Superior temporal gyrus (tissue), 1 donor: ENCODE measurements around the gene BAG3.
"Not testable (repeated sequence)": the region's sequence is repeated elsewhere in the genome, so short reads cannot be mapped to it uniquely, and the experiment has no call there.

ENCODE experiments used
- DNase-seq: peaks from one replicate; pipeline ENCODE4 v3.0.0-alpha.2; 2016; ENCODE audit errors: extremely low spot score

The BAG3 gene

DNA sequence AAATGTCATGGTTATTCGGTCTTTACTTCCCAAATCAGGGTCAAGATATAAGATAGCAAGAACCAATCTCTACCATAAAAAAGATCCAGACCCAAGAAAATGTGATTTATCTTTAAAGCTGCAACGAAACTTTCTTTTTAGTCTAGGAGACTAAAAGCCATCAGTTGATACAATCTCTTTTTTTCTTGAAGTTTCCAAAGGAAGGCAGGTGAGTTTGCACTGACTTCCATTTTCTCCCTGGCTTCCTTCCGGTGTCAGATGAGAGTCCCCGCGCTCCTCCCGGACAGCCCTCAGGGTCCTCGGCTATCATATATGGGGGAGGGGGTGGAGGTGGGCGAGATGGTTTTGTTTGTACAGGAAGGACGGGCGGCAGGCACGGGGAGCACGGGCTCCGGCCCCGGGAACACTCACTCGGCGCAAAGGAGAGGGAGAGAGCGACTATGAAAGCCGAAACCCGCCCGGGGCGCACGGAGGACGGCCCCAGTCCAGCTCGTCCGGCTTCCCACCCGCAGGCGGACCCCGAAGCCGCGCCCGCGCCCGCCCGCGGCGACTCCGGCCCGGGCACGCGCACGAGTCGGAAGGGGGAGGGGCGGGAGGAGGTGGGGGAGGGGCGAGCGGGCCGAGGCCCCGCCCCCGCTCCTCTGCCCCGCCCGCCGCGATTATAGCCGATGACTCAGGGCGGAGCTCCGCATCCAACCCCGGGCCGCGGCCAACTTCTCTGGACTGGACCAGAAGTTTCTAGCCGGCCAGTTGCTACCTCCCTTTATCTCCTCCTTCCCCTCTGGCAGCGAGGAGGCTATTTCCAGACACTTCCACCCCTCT is at the start of gene BAG3:
BAG3 (plus strand) TSS at position 689 of the 822 bp plus-strand sequence. CDS start 296 bp downstream, outside the sequence.
- DNase-seq: peak; percentile 78

DNA sequence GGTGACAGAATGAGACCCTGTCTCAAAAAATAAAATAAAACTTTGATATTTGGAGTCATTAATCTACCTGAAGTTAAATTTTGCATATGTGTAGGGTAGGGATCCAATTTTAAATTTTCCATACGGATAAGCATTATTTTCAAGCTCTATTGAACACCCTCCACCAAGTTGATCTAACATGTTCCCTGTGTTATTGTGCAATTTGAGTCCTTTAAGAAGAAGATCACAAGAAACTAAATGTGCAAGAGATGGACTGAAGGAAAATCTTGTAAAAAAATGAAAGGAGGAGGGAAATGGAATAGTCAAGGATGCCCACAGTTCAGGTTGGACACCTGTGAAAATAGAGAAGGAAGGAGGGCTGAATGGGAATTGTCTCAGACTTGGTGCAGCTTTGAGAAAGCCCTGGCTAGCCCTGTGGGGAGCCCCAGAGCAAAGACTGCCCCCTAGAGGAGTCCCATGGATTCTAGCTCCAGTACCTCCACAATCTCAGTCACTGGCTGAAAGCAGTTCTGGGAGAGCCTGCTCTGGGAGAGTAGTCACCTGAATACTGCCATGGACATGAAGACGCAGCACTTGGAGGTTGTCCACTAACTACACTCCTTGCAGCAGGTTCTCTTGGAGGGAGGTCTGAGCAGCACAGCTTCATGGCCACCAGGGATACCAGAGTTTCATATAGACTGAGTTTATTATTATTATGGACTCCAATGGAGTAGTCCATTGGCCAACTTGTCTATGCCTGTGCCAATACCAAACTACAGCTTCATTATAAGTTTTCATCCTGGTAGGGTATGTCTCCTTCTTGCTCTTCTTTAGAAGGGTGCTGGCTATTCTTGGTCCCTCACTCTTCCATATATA is 48.7 kb upstream of the BAG3 start:
- no peak for DNase-seq

DNA sequence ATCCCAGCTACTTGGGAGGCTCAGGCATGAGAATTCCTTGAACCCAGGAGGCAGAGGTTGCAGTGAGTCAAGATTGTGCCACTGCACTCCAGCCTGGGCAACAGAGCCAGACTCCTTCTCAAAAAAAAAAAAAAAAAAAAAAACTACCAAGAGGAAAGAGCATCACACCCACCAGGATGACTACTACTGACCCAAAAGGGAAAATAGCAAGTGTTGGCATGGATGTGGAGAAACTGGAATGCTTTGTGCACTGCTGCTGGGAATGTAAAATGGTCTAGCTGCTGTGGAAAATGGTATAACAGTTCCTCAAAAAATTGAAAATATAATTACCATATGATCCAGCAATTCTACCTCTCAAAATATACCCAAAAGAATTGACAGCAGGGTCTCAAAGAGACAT is 46.7 kb upstream of the BAG3 start:
- DNase-seq: no peak

DNA sequence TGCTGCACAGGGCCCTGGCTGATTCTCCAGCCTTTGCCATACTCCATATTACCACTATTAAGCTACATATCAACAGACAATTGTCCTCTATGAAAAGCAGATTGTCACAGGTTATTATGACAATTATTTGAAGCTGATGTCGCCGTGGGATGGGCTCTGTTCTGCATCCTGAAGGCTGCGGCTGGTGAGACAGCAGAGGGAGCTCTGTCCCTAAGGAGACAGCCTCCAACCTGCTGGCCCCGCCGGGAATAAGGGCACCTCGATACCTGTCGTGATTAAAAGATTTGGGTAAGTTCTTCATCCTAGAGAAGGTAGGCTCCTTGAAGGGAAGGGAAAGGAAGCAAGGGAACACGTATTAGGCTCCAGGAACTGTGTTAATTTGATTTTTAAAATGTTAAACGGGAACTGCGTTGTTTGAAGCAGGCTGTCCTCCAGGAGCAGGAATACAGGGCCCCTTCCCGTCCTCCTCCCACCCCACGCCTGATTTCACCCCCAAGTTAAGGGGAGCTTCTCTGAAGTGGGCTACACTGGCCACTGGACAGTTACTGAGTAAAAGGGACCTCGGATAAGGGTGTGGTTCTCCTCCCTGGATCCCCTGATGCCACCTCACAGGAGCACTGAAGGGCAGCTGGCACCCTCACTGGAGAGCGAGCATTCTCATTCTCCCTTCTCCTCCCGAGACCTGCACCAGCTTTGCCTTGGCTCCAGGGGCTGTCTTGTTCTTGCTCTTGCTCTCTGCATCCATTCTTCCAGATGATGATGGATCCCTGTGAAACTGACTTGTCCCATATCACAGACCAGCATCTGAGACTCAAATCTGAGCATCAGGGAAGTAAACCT is 42.6 kb upstream of the BAG3 start:
- DNase-seq: peak; percentile 67

DNA sequence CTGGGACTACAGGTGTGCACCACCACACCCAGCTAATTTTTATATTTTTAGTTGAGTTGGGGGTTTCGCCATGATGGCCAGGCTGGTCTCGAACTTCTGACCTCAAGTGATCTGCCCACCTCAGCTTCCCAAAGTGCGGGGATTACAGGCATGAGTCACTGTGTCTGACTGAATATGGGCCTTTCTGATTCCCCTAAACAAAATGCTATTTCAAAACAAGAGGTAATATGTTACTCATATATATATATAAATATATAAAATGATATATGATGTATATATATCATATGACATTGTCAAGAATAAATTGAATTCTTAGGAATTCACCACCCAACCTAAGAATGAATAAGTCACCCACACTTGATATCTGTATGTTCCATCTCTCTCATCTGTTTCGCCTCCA is 41.7 kb upstream of the BAG3 start:
- no peak for DNase-seq

DNA sequence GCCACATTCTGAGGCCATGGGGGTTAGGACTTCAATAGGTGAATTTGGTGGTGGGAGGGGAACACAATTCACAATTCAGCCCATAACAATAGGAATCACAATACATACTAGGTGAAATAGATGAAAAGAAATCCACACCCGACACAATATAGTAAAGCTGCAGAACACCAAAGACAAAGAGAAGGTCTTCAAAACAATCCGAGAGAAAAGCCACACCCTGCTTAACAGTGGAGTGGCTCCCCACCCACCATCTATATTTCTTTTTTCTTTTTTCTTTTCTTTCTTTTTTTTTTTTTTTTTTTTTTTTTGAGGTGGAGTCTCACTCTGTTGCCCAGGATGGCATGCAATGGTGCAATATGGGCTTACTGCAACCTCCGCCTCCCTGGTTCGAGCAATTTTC is 39.7 kb upstream of the BAG3 start:
- no peak for DNase-seq

GRCh38 chr10:119613741-119614140 is 37.4 kb upstream of the BAG3 start:
- DNase-seq: no peak

- no peak for DNase-seq
These were observed 36.5 kb upstream of the BAG3 start for GRCh38 chr10:119614686-119615085.

DNA sequence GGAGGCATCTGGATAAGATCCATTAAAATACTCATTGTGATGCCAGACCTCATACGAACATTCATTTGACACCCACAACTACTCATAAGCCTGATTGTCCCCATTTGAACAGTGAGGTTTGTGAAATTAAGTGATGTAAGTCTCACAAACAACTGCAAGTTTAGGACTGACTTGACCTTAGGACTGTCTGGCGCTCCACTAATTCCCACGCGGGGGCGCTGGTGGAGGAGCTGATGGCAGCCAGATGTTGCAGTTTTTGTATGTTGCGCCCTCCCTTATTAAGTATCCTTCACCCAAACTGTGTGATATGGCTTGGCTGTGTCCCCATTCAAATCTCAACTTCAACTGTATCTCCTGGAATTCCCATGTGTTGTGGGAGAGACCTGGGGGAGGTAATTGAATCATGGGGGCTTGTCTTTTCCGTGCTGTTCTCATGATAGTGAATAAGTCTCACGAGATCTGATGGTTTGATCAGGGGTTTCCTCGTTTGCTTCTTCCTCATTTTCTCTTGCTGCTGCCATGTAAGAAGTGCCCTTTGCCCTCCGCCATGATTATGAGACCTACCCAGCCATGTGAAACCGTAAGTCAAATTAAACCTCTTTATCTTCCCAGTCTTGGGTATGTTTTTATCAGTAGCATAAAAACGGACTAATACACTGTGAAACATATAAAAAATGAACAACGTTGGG is 34.2 kb upstream of the BAG3 start:
- no peak for DNase-seq

DNA sequence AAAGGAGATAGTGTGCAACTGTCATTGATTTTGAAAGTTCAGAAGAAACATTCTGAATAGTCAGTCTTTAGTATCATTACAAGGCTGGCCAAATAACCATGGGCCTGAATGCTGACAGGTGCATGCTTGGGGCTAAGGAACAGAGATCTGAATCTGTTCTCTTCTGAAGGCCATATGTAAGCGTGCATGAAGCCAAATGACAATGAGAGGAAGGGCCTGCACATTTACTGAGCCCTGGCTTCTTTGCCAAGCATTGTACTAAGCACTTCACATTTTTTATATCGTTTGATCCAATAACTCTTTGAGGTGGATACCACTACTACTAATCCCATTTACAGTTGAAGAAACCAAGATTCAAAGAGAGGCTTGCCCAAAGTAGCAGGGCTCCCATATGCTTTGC is 32.0 kb upstream of the BAG3 start:
- no peak for DNase-seq

- DNase-seq: not testable (repeated sequence)
These were observed 31.4 kb upstream of the BAG3 start for GRCh38 chr10:119619811-119620210.

DNA sequence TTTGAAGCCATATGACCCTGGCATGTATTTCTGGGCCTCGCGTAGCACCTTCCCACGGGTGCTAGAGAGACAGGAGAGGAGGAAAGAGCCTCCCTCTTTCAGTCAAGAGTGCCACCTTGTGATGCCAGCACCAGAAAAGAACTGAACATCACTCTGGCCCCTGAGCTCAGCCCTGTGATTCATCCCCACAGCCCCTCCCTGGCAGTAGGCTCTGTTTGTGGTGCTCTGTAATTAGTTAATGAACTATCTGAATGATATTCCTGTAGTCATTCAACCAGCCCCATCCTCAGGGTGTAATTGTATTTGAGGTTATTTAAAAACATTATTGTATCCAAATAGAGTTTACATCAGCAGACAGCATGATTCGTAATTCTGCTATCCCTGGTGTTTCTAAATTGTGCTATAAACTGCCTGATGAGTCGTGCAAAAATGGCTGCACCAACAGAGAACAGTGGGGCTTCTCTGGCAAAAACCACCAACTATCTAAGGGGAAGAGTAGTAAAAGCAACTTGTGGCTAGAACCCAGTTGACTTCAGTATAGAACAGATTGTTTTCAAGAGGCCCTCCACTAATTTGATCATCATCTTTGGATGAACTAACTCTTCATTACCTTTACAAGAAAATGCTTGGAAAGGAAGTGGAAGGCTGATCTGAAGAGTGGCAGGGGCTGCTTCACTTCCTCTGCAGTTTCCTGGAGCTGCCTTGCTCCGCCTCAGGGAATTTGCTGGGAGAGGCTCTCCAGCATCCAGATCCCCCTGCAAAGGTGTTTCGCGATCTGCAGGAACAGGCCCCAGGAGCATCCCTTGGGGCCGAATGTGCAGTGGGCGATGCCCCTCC is 30.7 kb upstream of the BAG3 start:
- no peak for DNase-seq

DNA sequence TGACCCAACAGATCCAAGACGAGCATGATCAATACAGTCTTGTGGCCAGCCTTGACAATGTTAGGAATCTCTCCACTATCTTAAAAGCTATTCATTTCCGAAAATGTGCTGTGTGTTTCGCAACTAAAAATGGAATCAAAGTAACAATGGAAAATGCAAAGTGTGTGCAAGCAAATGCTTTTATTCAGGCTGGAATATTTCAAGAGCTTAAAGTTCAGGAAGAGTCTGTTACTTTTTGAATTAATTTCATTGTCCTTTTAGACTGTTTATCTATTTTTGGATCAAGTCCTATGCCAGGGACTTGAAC is 30.1 kb upstream of the BAG3 start:
- DNase-seq: no peak

DNA sequence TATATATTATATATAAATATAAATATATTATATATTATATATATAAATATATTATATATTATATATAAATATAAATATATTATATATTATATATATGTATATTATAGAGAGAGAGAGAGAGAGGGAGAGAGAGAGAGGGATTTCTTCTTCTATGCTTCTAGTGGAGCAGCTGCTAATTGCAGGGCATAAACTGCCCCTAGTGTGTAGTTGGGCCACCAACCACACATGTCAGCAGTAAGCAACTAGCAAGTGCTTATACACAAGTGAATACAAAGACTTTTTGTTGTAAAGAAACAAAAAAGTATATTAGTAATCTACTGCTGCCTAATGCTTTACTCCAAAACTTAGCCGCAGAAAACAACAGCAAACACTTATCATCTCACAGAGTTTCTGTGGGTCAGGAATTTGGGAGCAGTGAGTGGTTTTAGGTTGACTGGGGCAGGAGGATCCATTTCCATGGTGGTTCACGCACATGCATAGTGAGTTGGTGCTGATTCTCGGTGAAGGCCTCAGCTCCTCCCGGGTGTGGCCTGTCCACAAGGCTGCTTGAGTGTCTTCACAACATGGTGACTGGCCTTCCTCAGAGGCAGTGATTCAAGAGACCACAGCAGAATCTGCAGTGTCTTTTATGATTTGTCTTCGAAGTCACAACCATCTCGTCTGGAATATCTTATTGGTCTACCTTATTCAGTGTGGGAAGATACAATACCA is 25.5 kb upstream of the BAG3 start:
- no peak for DNase-seq

GRCh38 chr10:119630300-119630699 is 20.9 kb upstream of the BAG3 start:
- DNase-seq: no peak

GRCh38 chr10:119633538-119634218 is 17.5 kb upstream of the BAG3 start:
- peak; percentile 29 for DNase-seq

DNA sequence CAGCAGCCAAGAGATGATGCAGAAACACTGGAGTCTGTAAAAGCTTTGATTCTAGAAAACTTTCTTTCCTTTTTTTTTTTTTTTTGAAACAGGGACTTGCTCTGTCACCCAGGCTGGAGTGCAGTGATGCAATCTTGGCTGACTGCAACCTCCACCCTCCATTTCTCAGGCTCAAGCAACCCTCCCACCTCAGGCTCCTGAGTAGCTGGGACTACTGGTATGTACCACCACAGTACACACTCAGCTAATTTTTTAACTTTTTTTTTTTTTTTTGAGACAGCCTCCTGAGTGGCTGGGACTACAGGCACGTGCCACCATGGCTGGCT is 17.0 kb upstream of the BAG3 start:
- DNase-seq: no peak

DNA sequence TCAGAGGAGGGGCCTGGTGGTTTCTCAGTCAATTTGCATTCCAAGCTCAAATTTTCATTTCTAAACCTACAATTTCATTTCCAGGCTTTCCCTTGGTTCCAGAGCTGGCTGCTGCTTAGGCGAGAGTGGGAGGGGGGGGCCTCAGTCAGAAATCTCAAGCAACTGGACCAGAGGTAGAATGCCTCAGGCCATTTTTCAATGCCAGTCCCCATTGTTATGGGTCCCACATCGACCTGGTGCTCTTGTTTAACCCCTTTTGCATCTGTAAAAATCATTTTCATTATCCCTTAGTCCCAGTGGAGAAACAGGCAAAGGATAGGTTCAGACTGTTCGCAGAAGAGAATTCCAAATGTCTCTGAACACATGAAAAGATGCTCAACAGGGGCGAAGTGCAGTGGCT is 13.5 kb upstream of the BAG3 start:
- DNase-seq: no peak

DNA sequence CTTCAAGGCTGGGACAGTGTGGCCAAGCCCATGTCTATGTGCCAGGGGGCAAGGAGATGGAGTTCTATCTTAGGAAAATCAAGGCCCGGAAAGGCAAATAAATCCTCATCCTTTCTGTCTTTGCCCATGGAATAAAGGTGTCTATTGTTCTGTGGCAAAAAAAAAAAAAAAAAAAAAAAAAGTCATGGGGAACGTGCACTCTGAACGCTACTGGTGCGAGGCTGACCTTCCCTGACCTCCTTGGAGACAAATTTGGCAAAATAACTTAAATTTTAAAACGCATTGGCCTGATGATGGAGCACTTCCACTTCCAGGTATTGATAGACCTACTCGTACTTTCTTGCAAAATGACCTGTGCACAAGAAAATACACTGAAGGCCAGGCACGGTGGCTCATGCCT is 12.2 kb upstream of the BAG3 start:
- no peak for DNase-seq

GRCh38 chr10:119640384-119640783 is 10.8 kb upstream of the BAG3 start:
- DNase-seq: no peak
